Measurements from ENCODE around the gene FOCAD.

GRCh38 chr9:20988061-20988460 is 304.0 kb downstream of the FOCAD start:
- TF ChIP-seq CTCF (conservative IDR thresholded peaks at IDR 0.05) (no peak), EZH2 (IDR thresholded peaks at IDR 0.05; ENCODE audit: low read depth) (no peak)
